PC-3 (cell line): ENCODE results near the gene ATM.

Source experiments
- CTCF ChIP-seq: fragments of 300-600 bp; sonication (generic); conservative IDR thresholded peaks from 2 replicates; pipeline ENCODE4 v1.5.1; 2017; ENCODE audit warnings: antibody characterized with exemption, low read depth, mild to moderate bottlenecking, low read length
- EZH2 ChIP-seq: fragments of 300-600 bp; sonication (generic); IDR thresholded peaks from one replicate; pipeline ENCODE4 v1.6.1; 2017; ENCODE audit warnings: antibody characterized with exemption, mild to moderate bottlenecking, low read length; ENCODE audit not compliant: unreplicated experiment

GRCh38 chr11:108207683-108208060, 15.2 kb upstream of the ATM start:
- TF ChIP-seq CTCF, result no peak
- no peak for TF ChIP-seq EZH2
